DOHH2 (cell line): Measurements from ENCODE around the gene MYO1G.

Source experiments
- EZH2phosphoT487 ChIP-seq: fragments of 200-600 bp; sonication (generic); IDR thresholded peaks from 2 replicates; pipeline ENCODE4 v1.6.1; 2017; ENCODE audit warnings: borderline replicate concordance, mild to moderate bottlenecking, antibody characterized with exemption, low read length, moderate library complexity, mixed read lengths
- TF ChIP-seq, protein P1 (sequence below): fragments of 200-600 bp; sonication (generic); IDR thresholded peaks from one replicate; pipeline ENCODE4 v1.5.1; 2014; ENCODE audit warnings: antibody characterized with exemption, mild to moderate bottlenecking, low read depth, low read length; ENCODE audit not compliant: poor library complexity, severe bottlenecking

GRCh38 chr7:44977959-44978335, 868 bp downstream of the MYO1G start:
- TF ChIP-seq, protein P1, sequence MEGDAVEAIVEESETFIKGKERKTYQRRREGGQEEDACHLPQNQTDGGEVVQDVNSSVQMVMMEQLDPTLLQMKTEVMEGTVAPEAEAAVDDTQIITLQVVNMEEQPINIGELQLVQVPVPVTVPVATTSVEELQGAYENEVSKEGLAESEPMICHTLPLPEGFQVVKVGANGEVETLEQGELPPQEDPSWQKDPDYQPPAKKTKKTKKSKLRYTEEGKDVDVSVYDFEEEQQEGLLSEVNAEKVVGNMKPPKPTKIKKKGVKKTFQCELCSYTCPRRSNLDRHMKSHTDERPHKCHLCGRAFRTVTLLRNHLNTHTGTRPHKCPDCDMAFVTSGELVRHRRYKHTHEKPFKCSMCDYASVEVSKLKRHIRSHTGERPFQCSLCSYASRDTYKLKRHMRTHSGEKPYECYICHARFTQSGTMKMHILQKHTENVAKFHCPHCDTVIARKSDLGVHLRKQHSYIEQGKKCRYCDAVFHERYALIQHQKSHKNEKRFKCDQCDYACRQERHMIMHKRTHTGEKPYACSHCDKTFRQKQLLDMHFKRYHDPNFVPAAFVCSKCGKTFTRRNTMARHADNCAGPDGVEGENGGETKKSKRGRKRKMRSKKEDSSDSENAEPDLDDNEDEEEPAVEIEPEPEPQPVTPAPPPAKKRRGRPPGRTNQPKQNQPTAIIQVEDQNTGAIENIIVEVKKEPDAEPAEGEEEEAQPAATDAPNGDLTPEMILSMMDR, result no peak
- no peak for TF ChIP-seq EZH2phosphoT487
